PC-9 (cell line): Measurements from ENCODE around the gene ACTR1A.

ENCODE experiments used
- EZH2 ChIP-seq: fragments of 200-600 bp; sonication (generic); IDR thresholded peaks from 2 replicates; pipeline ENCODE4 v1.8.0; 2017; ENCODE audit warnings: antibody characterized with exemption, low read depth
- TF ChIP-seq, protein P1 (sequence below): fragments of 200-600 bp; sonication (generic); conservative IDR thresholded peaks from 2 replicates; pipeline ENCODE4 v1.6.1; 2017; ENCODE audit warnings: mixed run types, antibody characterized with exemption, mild to moderate bottlenecking, moderate library complexity

DNA sequence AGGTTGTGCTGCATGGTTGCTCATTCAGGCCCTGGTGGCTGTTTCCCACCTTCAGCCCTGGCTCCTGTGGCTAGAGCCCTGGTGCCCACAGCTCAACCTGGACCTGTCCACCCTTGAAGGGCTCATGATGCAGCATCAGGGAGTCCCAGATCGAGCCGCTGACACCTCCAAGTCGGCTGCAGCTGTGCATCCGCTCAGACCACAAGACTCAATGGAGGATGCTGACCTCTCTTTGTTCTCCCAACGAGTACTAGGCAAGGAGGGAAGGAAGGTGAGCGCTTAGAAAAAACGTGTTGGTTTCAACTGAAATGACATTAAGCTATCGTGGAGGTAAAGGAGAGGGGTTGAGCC lies 41.7 kb downstream of the ACTR1A start:
- TF ChIP-seq, protein P1, sequence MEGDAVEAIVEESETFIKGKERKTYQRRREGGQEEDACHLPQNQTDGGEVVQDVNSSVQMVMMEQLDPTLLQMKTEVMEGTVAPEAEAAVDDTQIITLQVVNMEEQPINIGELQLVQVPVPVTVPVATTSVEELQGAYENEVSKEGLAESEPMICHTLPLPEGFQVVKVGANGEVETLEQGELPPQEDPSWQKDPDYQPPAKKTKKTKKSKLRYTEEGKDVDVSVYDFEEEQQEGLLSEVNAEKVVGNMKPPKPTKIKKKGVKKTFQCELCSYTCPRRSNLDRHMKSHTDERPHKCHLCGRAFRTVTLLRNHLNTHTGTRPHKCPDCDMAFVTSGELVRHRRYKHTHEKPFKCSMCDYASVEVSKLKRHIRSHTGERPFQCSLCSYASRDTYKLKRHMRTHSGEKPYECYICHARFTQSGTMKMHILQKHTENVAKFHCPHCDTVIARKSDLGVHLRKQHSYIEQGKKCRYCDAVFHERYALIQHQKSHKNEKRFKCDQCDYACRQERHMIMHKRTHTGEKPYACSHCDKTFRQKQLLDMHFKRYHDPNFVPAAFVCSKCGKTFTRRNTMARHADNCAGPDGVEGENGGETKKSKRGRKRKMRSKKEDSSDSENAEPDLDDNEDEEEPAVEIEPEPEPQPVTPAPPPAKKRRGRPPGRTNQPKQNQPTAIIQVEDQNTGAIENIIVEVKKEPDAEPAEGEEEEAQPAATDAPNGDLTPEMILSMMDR = no peak
- no peak for TF ChIP-seq EZH2
